H1 (cell line): ENCODE measurements around the gene TLR9. TPM values are rescaled to one million over a fixed set of nuclear protein-coding genes. Genes with fewer than 3 reads are reported as not detected.

Experiments used
- CTCF ChIA-PET: fragments of 300-600 bp; sonication (Branson Sonifier 250); formaldehyde crosslinking; loops from one replicate; lab custom pipeline; 2021; ENCODE audit not compliant: partially characterized antibody; lab: Charles Lee
- POLR2A ChIA-PET: fragments of 300-600 bp; sonication (Branson Sonifier 250); formaldehyde crosslinking; loops from one replicate; lab custom pipeline; 2021; ENCODE audit warnings: inconsistent platforms; ENCODE audit not compliant: partially characterized antibody; lab: Charles Lee
- DNase-seq, 2 experiments: peaks; one replicate each; pipeline versions ENCODE4 v3.0.0 to v3.0.0-alpha.2; 2010 to 2022; ENCODE audit warnings: low spot score in 2 of 2, low read depth in 1 of 2, mixed read lengths in 1 of 2
- FAIRE-seq: peaks from 2 replicates; lab custom pipeline; 2011; peaks lifted over from hg19 to GRCh38; lab: Jason Lieb, UNC
- H2AFZ ChIP-seq: 2 replicates; pipeline ENCODE4 v1.8.1; 2012; ENCODE audit warnings: low read length, inconsistent platforms
- H2AK5ac ChIP-seq: 2 replicates; pipeline ENCODE4 v1.6.1; 2013; ENCODE audit warnings: low read depth, low read length
- H2BK120ac ChIP-seq: replicated peaks from 2 replicates; pipeline ENCODE3; 2013; ENCODE audit warnings: low read depth, low read length, inconsistent platforms
- H2BK12ac ChIP-seq: 2 replicates; pipeline ENCODE4 v1.6.1; 2013; ENCODE audit warnings: low read depth, low read length
- H2BK15ac ChIP-seq: 2 replicates; pipeline ENCODE4 v1.6.1; 2013; ENCODE audit warnings: low read length
- H2BK20ac ChIP-seq: 2 replicates; pipeline ENCODE4 v1.6.1; 2013; ENCODE audit warnings: low read length
- H2BK5ac ChIP-seq: 2 replicates; pipeline ENCODE4 v1.6.1; 2013; ENCODE audit warnings: low read depth, low read length
- H3K14ac ChIP-seq: 2 replicates; pipeline ENCODE4 v1.6.1; 2013; ENCODE audit warnings: inconsistent platforms; ENCODE audit not compliant: insufficient read length
- H3K18ac ChIP-seq: 2 replicates; pipeline ENCODE4 v1.6.1; 2013; ENCODE audit warnings: low read length; ENCODE audit errors: extremely low read depth
- H3K23ac ChIP-seq: 2 replicates; pipeline ENCODE4 v1.6.1; 2013; ENCODE audit warnings: inconsistent platforms; ENCODE audit not compliant: insufficient read length
- H3K23me2 ChIP-seq: 2 replicates; pipeline ENCODE4 v1.6.1; 2013; ENCODE audit warnings: low read depth, low read length
- H3K27ac ChIP-seq: 2 replicates; pipeline ENCODE4 v1.6.1; 2011; ENCODE audit warnings: low read depth, low read length, inconsistent platforms
- H3K27me3 ChIP-seq, 4 experiments: replicated peaks in 1 of 4; 1 replicate in 1 of 4; 2 replicates in 3 of 4; pipeline versions ENCODE4 v1.6.1 to v1.8.1; 2011 to 2013; ENCODE audit warnings: low read length in 3 of 4, mild to moderate bottlenecking in 3 of 4, inconsistent platforms in 2 of 4, mixed read lengths in 2 of 4, moderate library complexity in 1 of 4; ENCODE audit not compliant: control insufficient read depth in 3 of 4, insufficient read depth in 3 of 4; ENCODE audit errors: extremely low read depth in 1 of 4
- H3K36me3 ChIP-seq, 4 experiments: 2 replicates each; pipeline versions ENCODE4 v1.6.1 to v1.8.1; 2011 to 2013; ENCODE audit warnings: mild to moderate bottlenecking in 4 of 4, low read length in 3 of 4, moderate library complexity in 2 of 4, control low read depth in 1 of 4, inconsistent platforms in 1 of 4; ENCODE audit not compliant: insufficient read depth in 4 of 4, control insufficient read depth in 2 of 4
- H3K4ac ChIP-seq: replicated peaks from 2 replicates; pipeline ENCODE3; 2013; ENCODE audit warnings: low read length, low read depth, mixed read lengths, inconsistent platforms; ENCODE audit not compliant: insufficient read length
- H3K4me1 ChIP-seq, 4 experiments: replicated peaks in 1 of 4; 1 replicate in 1 of 4; 2 replicates in 3 of 4; pipeline versions ENCODE4 v1.6.1 to v1.8.1; 2011 to 2013; ENCODE audit warnings: low read length in 3 of 4, inconsistent platforms in 2 of 4, mixed read lengths in 1 of 4; ENCODE audit not compliant: insufficient read depth in 4 of 4, control insufficient read depth in 3 of 4
- H3K4me2 ChIP-seq, 2 experiments: 2 replicates each; pipeline versions ENCODE4 v1.6.1 to v1.8.1; 2011 to 2013; ENCODE audit warnings: low read depth in 2 of 2, low read length in 2 of 2, control low read depth in 1 of 2, inconsistent platforms in 1 of 2, mild to moderate bottlenecking in 1 of 2; ENCODE audit not compliant: insufficient read depth in 1 of 2
- H3K4me3 ChIP-seq, 4 experiments: fragments of 200-600, 300-600 bp in 1 of 4; sonication (generic), shearing (Covaris generic), sonication (Bioruptor Twin) in 1 of 4; 2 replicates each; pipeline versions ENCODE4 v1.5.1 to v1.8.1; 2011 to 2016; ENCODE audit warnings: low read length in 4 of 4, low read depth in 3 of 4, control low read depth in 2 of 4, inconsistent platforms in 2 of 4, mild to moderate bottlenecking in 2 of 4, mixed read lengths in 1 of 4, moderate library complexity in 1 of 4; ENCODE audit not compliant: insufficient read depth in 2 of 4; ENCODE audit errors: extremely low read depth in 1 of 4
- H3K56ac ChIP-seq: replicated peaks from 2 replicates; pipeline ENCODE3; 2013; ENCODE audit warnings: low read depth, mild to moderate bottlenecking, mixed read lengths, low read length, inconsistent platforms; ENCODE audit not compliant: insufficient read length
- H3K79me1 ChIP-seq: 2 replicates; pipeline ENCODE4 v1.6.1; 2013; ENCODE audit warnings: low read depth, low read length, control low read depth
- H3K79me2 ChIP-seq, 2 experiments: 2 replicates each; pipeline versions ENCODE4 v1.6.1 to v1.8.1; 2012 to 2013; ENCODE audit warnings: low read length in 2 of 2, mild to moderate bottlenecking in 2 of 2, inconsistent platforms in 1 of 2; ENCODE audit not compliant: insufficient read depth in 2 of 2, control insufficient read depth in 1 of 2
- H3K9ac ChIP-seq, 4 experiments: replicated peaks in 1 of 4; 1 replicate in 1 of 4; 2 replicates in 3 of 4; pipeline versions ENCODE4 v1.6.1 to v1.8.1; 2011 to 2013; ENCODE audit warnings: low read depth in 3 of 4, low read length in 3 of 4, control low read depth in 2 of 4, mild to moderate bottlenecking in 2 of 4, moderate library complexity in 2 of 4, inconsistent platforms in 1 of 4; ENCODE audit errors: extremely low read depth in 1 of 4
- H3K9me3 ChIP-seq, 2 experiments: 2 replicates each; pipeline versions ENCODE4 v1.6.1 to v1.8.1; 2012 to 2013; ENCODE audit warnings: mild to moderate bottlenecking in 2 of 2, moderate library complexity in 2 of 2, control low read depth in 1 of 2, inconsistent platforms in 1 of 2, low read depth in 1 of 2, low read length in 1 of 2, mixed read lengths in 1 of 2; ENCODE audit not compliant: insufficient read depth in 2 of 2
- H4K20me1 ChIP-seq, 2 experiments: replicated peaks in 1 of 2; 2 replicates each; pipeline versions ENCODE3 to v1.8.1; 2011 to 2013; ENCODE audit warnings: inconsistent platforms in 2 of 2, low read length in 2 of 2, mild to moderate bottlenecking in 1 of 2; ENCODE audit not compliant: insufficient read depth in 2 of 2, control insufficient read depth in 1 of 2
- H4K5ac ChIP-seq: 2 replicates; pipeline ENCODE4 v1.6.1; 2013; ENCODE audit warnings: low read length, low read depth, mixed read lengths, inconsistent platforms; ENCODE audit not compliant: insufficient read length
- H4K8ac ChIP-seq: 2 replicates; pipeline ENCODE4 v1.8.0; 2013; ENCODE audit warnings: mild to moderate bottlenecking, moderate library complexity, low read length, inconsistent platforms; ENCODE audit not compliant: insufficient read depth; ENCODE audit errors: extremely low read depth
- H4K91ac ChIP-seq: replicated peaks from 2 replicates; pipeline ENCODE3; 2013; ENCODE audit warnings: low read length, mixed read lengths, inconsistent platforms; ENCODE audit not compliant: insufficient read length
- E2F6 ChIP-seq: IDR thresholded peaks from 2 replicates; pipeline ENCODE4 v1.6.1; 2012; ENCODE audit warnings: inconsistent platforms
- HDAC2 ChIP-seq, 2 experiments: fragments of 300-600 bp in 1 of 2; sonication (generic) in 1 of 2; IDR thresholded peaks; 2 replicates each; pipeline ENCODE4 v1.6.1; 2011 to 2012; ENCODE audit warnings: low read depth in 2 of 2, low read length in 2 of 2, mild to moderate bottlenecking in 2 of 2, moderate library complexity in 2 of 2, borderline replicate concordance in 1 of 2, inconsistent platforms in 1 of 2
- RAD21 ChIP-seq, 2 experiments: IDR thresholded peaks in 1 of 2; conservative IDR thresholded peaks in 1 of 2; 2 replicates each; pipeline ENCODE4 v1.6.1; 2011; ENCODE audit warnings: low read depth in 2 of 2, low read length in 2 of 2, improper control_type of control experiment in 1 of 2, inconsistent platforms in 1 of 2, mild to moderate bottlenecking in 1 of 2, moderate library complexity in 1 of 2
- RBBP5 ChIP-seq: IDR thresholded peaks from 2 replicates; pipeline ENCODE4 v1.7.1; 2012; ENCODE audit warnings: low read depth, mild to moderate bottlenecking, inconsistent platforms, low read length, moderate library complexity, borderline replicate concordance
- SAP30 ChIP-seq: fragments of 300-600 bp; sonication (generic); IDR thresholded peaks from 2 replicates; pipeline ENCODE4 v1.7.1; 2012; ENCODE audit warnings: low read length, moderate library complexity, mild to moderate bottlenecking, inconsistent platforms; ENCODE audit not compliant: insufficient read depth, insufficient replicate concordance
- WGBS, 2 experiments: shearing (Covaris generic) in 1 of 2; methylation state at CpG; one replicate each; pipeline versions ENCODE4 v1.1.6 to v1.1.7; 2013 to 2015; ENCODE audit warnings: low lambda C conversion rate in 2 of 2, mixed read lengths in 2 of 2, inconsistent platforms in 1 of 2, low coverage in 1 of 2, missing lambda C conversion rate in 1 of 2; ENCODE audit not compliant: insufficient replicate concordance in 2 of 2, insufficient coverage in 1 of 2, insufficient read length in 1 of 2; ENCODE audit errors: extremely low coverage in 1 of 2, missing lambda C conversion rate in 1 of 2; 5-methylcytosine and 5-hydroxymethylcytosine counted together
- polyA plus RNA-seq, 7 experiments: library from polyadenylated mRNA; depleted of rRNA in 3 of 7; stranded (reverse) in 5 of 7; unstranded in 2 of 7; fragments of >200 nt in 5 of 7; fragments of 200-250 nt in 2 of 7; gene quantifications; 1 replicate in 5 of 7; 2 replicates in 1 of 7; 4 replicates in 1 of 7; pipeline versions ENCODE4 v1.2.1 to v1.2.3, GENCODE V29; 2011 to 2013; ENCODE audit warnings: missing spikeins in 2 of 7, mixed read lengths in 2 of 7
- total RNA-seq: library from RNA; stranded (reverse); fragmentation: NEBNext Ultra II Directional; extraction: Animal tissue kit (Norgen Biotek cat#: 25700); gene quantifications from 2 replicates; pipeline ENCODE4 v1.2.1, GENCODE V29; 2021

The TLR9 gene
- total and polyA plus RNA-seq, 2 of the 8 experiments (the other 6 are each of a cell fraction or from before 2014, with no cell fraction given), result 0.05 TPM; not detected in 1

- Histone ChIP-seq H4K8ac (no peak overlapping the region), H3K56ac (no peak overlapping the region), H3K4me1 (peaks cover 0 to 2% (median 0%) of the 10 kb centered on the region in 4 experiments; a peak in 1 of 7 replicates), H3K79me2 (no peaks in the 10 kb centered on the region), H2BK20ac (no peak overlapping the region), H3K14ac (no peak overlapping the region), H4K20me1 (no peaks in the 10 kb centered on the region), H2AFZ (no peak overlapping the region), H3K27me3 (no peaks in the 10 kb centered on the region), H2BK12ac (no peak overlapping the region), H3K79me1 (no peaks in the 10 kb centered on the region), H4K91ac (no peak overlapping the region), H3K4me3 (no peak overlapping the region), H2BK5ac (no peak overlapping the region), H3K27ac (no peak overlapping the region), H2BK120ac (no peak overlapping the region), H2BK15ac (no peak overlapping the region), H3K23me2 (no peaks in the 10 kb centered on the region; the same call in 1 of the 2 replicates), H3K9ac (no peak overlapping the region), H3K9me3 (no peaks in the 10 kb centered on the region), H2AK5ac (no peak overlapping the region), H3K4ac (no peak overlapping the region), H3K36me3 (no peaks in the 10 kb centered on the region), H3K18ac (no peak overlapping the region), H3K4me2 (no peak overlapping the region), H3K23ac (no peak overlapping the region), H4K5ac (no peak overlapping the region)
- FAIRE-seq, result no peak
- POLR2A ChIA-PET, result interaction anchor here (1.2 to 1.6 kb wide), 2 partner anchors 31 to 197 kb away, joined by 3 to 4 read pairs; no protein-coding TSS in a partner anchor
- WGBS, 2 experiments, result 64% methylated on average over 1 of the region's 1 CpG; no CpG with 5 or more reads in 1 of the 2 experiments
- no peak for TF ChIP-seq RBBP5
- no peak for TF ChIP-seq HDAC2 (IDR thresholded peaks at IDR 0.05; ENCODE audit: borderline replicate concordance in 1 of 2, low read depth in 2 of 2, low read length in 2 of 2)
- no peak for TF ChIP-seq SAP30
- no peak for TF ChIP-seq RAD21 (IDR thresholded peaks at IDR 0.05 in 1 of 2, conservative IDR thresholded peaks at IDR 0.05 in 1 of 2; ENCODE audit: low read depth in 2 of 2, low read length in 2 of 2)
- TF ChIP-seq E2F6, result no peak
- CTCF ChIA-PET, result interaction anchor here (0.8 to 2.1 kb wide), 8 partner anchors 8 to 686 kb away, joined by 3 to 4 read pairs (median 3); no protein-coding TSS in a partner anchor
- no peak for DNase-seq
Observed at GRCh38 chr3:52188556-52188955, 36.9 kb downstream of the TLR9 start.
